ENCODE measurements around the gene KRT8.

KRT8 gene

GRCh38 chr12:52921488-52922165 lies 16.8 kb upstream of the KRT8 start:
- no peak for TF ChIP-seq CTCF (IDR thresholded peaks at IDR 0.05; ENCODE audit: low read depth, low read length)
- no peak overlapping the region for H3K4me3 ChIP-seq (ENCODE audit: low read depth, low read length)

GRCh38 chr12:52920937-52921336 lies 16.1 kb upstream of the KRT8 start:
- no peak overlapping the region for H3K4me3 ChIP-seq (ENCODE audit: low read depth, low read length)
- TF ChIP-seq CTCF (IDR thresholded peaks at IDR 0.05; ENCODE audit: low read depth, low read length) = no peak

GRCh38 chr12:52918784-52919183 lies 13.9 kb upstream of the KRT8 start:
- no peak overlapping the region for H3K4me3 ChIP-seq (ENCODE audit: low read depth, low read length)
- no peak for TF ChIP-seq CTCF (IDR thresholded peaks at IDR 0.05; ENCODE audit: low read depth, low read length)

- H3K4me3 ChIP-seq (ENCODE audit: low read depth, low read length) = no peak overlapping the region
- no peak for TF ChIP-seq CTCF (IDR thresholded peaks at IDR 0.05; ENCODE audit: low read depth, low read length)
These were observed 13.5 kb upstream of the KRT8 start for GRCh38 chr12:52918351-52918750.

- no peak for TF ChIP-seq CTCF (IDR thresholded peaks at IDR 0.05; ENCODE audit: low read depth, low read length)
- H3K4me3 ChIP-seq (ENCODE audit: low read depth, low read length) = no peak overlapping the region
These were observed 12.9 kb upstream of the KRT8 start for GRCh38 chr12:52917800-52918199.

GRCh38 chr12:52916216-52916615 lies 11.3 kb upstream of the KRT8 start:
- no peak overlapping the region for H3K4me3 ChIP-seq (ENCODE audit: low read depth, low read length)
- no peak for TF ChIP-seq CTCF (IDR thresholded peaks at IDR 0.05; ENCODE audit: low read depth, low read length)

- no peak overlapping the region for H3K4me3 ChIP-seq (ENCODE audit: low read depth, low read length)
These were observed 10.8 kb upstream of the KRT8 start for GRCh38 chr12:52915637-52916036.

More at GRCh38 chr12:52915637-52916036, 10.8 kb upstream of the KRT8 start:
- no peak for TF ChIP-seq CTCF (IDR thresholded peaks at IDR 0.05; ENCODE audit: low read depth, low read length)
